Raji (cell line): ENCODE measurements around the gene MPRIP.

Experiments used
- POLR2A ChIP-seq: IDR thresholded peaks from 2 replicates; pipeline ENCODE4 v1.6.1; 2011; ENCODE audit warnings: low read depth, low read length, control low read depth; ENCODE audit not compliant: insufficient read depth

Gene MPRIP

GRCh38 chr17:17030515-17031211, 11.6 kb upstream of the MPRIP start:
- TF ChIP-seq POLR2A = no peak

- TF ChIP-seq POLR2A = no peak
Measured at GRCh38 chr17:17032131-17032692, 10.0 kb upstream of the MPRIP start.

DNA sequence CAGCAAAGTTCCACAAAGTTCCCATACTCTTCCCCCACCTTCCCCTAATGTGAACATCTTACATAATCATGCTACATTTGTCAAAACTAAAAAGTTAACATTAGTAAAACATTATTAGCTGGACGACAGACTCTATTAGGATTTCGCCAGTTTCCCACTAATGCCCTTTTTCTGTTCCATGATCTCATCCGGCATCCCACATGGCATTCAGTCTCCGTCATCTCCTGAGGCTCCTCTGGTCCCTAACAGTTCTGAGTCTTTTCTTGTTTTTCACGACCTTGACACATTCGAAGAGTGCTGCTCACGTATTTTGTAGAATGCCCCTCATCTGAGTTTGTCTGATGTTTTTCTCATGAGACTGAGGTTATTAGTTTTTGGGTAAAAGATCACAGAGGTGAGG, 8.8 kb upstream of the MPRIP start:
- no peak for TF ChIP-seq POLR2A

GRCh38 chr17:17034026-17034425, 8.2 kb upstream of the MPRIP start:
- TF ChIP-seq POLR2A = no peak

- no peak for TF ChIP-seq POLR2A
Measured at GRCh38 chr17:17034496-17035075, 7.7 kb upstream of the MPRIP start.

- TF ChIP-seq POLR2A = no peak
Measured at GRCh38 chr17:17035490-17035889, 6.8 kb upstream of the MPRIP start.

- TF ChIP-seq POLR2A = no peak
Measured at GRCh38 chr17:17035920-17036523, 6.2 kb upstream of the MPRIP start.

GRCh38 chr17:17036524-17036998, 5.7 kb upstream of the MPRIP start:
- no peak for TF ChIP-seq POLR2A

DNA sequence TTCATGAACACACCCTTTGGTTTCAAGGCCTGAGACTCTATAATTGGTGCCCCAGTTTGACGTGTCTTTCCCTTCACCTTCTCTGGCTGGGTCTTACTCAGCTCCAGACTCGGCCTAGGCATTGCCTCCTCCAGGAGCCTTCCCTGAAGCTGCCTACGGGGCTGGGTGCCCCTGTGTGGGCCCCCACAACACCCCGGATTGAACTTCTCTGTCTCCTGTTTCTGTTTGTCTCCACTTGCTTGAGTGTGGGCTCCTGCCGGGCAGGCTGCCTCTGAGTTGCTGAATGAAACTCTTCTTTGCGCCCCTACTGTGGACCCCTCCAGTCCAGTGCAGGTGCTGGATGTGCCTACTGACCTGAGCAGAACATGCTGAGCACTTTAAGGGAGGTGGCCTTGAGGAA, 2.3 kb upstream of the MPRIP start:
- TF ChIP-seq POLR2A = no peak

DNA sequence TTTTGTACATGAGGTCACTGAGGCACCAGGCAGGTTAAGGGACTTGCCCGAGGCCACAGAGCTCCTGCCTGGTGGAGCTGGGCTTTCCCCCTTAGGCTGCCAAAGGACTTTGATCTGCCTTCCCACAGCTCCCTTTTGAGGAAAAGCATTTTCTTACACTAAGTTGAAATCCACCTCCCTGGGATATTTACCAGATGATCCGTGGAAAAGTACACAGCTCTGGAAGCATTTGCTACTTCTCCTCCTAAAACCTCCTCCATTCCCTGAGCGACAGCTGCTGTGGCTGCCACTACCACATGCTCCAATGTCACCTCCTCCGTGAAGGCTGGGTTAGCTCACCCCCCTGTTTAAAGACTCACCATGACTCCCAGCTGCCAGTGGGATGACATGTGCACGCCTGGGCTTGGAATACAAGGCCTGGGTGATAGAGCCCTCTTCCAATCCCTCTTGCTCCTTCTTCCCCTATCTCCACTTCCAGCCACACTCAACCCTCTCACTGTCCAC, 1.2 kb upstream of the MPRIP start:
- no peak for TF ChIP-seq POLR2A

GRCh38 chr17:17041571-17042383, 480 bp upstream of the MPRIP start:
- TF ChIP-seq POLR2A = no peak; the same call in 1 of the 2 replicates

- TF ChIP-seq POLR2A = no peak
Measured at GRCh38 chr17:17042851-17043460, 699 bp downstream of the MPRIP start.

- no peak for TF ChIP-seq POLR2A
Measured at GRCh38 chr17:17043461-17044271, 1.4 kb downstream of the MPRIP start.
